ENCODE data around the gene PDCD1.

- TF ChIP-seq CTCF (conservative IDR thresholded peaks at IDR 0.05 in 1 of 2, IDR thresholded peaks at IDR 0.05 in 1 of 2; ENCODE audit: low read depth in 1 of 2, low read length in 2 of 2) (no peak), EZH2 (IDR thresholded peaks at IDR 0.05; ENCODE audit: low read length, missing control alignments) (no peak)
Observed at GRCh38 chr2:241842620-241843211, 16.0 kb downstream of the PDCD1 start.
